NCI-H1417 treated with DMSO at 0.1 percent for 48 hours (cell line): ENCODE results near the gene TTC3.
"Not testable (repeated sequence)": the region's sequence is repeated elsewhere in the genome, so short reads cannot be mapped to it uniquely, and the experiment has no call there.

Experiments
- DNase-seq: peaks from one replicate; lab custom pipeline; 2025; lab: John Stamatoyannopoulos, UW

Gene TTC3

GRCh38 chr21:37196847-37197246 is 123.8 kb downstream of the TTC3 start:
- no peak for DNase-seq

GRCh38 chr21:37197746-37198145 is 124.7 kb downstream of the TTC3 start:
- DNase-seq = no peak

GRCh38 chr21:37199057-37199924 is 126.2 kb downstream of the TTC3 start:
- no peak for DNase-seq

- DNase-seq = no peak
These were observed 127.8 kb downstream of the TTC3 start for GRCh38 chr21:37200641-37201480.

GRCh38 chr21:37202221-37203110 is 129.4 kb downstream of the TTC3 start:
- DNase-seq = no peak

GRCh38 chr21:37204580-37204979 is 131.5 kb downstream of the TTC3 start:
- no peak for DNase-seq

- DNase-seq = no peak
These were observed 133.4 kb downstream of the TTC3 start for GRCh38 chr21:37206496-37206895.

- no peak for DNase-seq
These were observed 134.5 kb downstream of the TTC3 start for GRCh38 chr21:37207441-37208009.

GRCh38 chr21:37208056-37208721 is 135.1 kb downstream of the TTC3 start:
- no peak for DNase-seq

- DNase-seq = no peak
These were observed 135.7 kb downstream of the TTC3 start for GRCh38 chr21:37208741-37209225.

- DNase-seq = no peak
These were observed 137.1 kb downstream of the TTC3 start for GRCh38 chr21:37210130-37210529.

- no peak for DNase-seq
These were observed 137.7 kb downstream of the TTC3 start for GRCh38 chr21:37210799-37211198.

GRCh38 chr21:37214952-37215351 is 141.9 kb downstream of the TTC3 start:
- no peak for DNase-seq

- DNase-seq = peak; percentile 6
These were observed 146.8 kb downstream of the TTC3 start for GRCh38 chr21:37219761-37220432.

- peak; percentile 9 for DNase-seq
These were observed 147.5 kb downstream of the TTC3 start for GRCh38 chr21:37220433-37220980.

- DNase-seq = peak; percentile 89
These were observed 148.1 kb downstream of the TTC3 start for GRCh38 chr21:37220981-37221664.

GRCh38 chr21:37222248-37222647 is 149.2 kb downstream of the TTC3 start:
- DNase-seq = not testable (repeated sequence)

GRCh38 chr21:37223804-37224345 is 150.8 kb downstream of the TTC3 start:
- no peak for DNase-seq
